SK-N-SH treated with all-trans-retinoic acid at 6 μM for 48 hours (cell line): ENCODE results near the gene PER2.

Source experiments
- ATAC-seq: fragments of 200-7000 bp; cut with Tn5 transposase; 3 replicates; pipeline ENCODE4 v1.9.1; 2020; ENCODE audit warnings: mild to moderate bottlenecking, moderate library complexity
- ARNTL ChIP-seq: fragments of 450-650 bp; formaldehyde crosslinking; IDR thresholded peaks from 2 replicates; pipeline ENCODE4 v1.5.0; 2020; ENCODE audit warnings: low read depth, mild to moderate bottlenecking, moderate library complexity, borderline replicate concordance
- BACH2 ChIP-seq: fragments of 250-450 bp; sonication (Bioruptor Pico); IDR thresholded peaks from 2 replicates; pipeline ENCODE4 v1.9.0; 2021; ENCODE audit warnings: mild to moderate bottlenecking, borderline replicate concordance
- CREB5 ChIP-seq: fragments of 250-450 bp; sonication (Bioruptor Pico); IDR thresholded peaks from 2 replicates; pipeline ENCODE4 v1.5.1; 2020; ENCODE audit warnings: low read depth, mild to moderate bottlenecking, moderate library complexity
- ESRRG ChIP-seq: fragments of 250-450 bp; sonication (Bioruptor Pico); IDR thresholded peaks from 2 replicates; pipeline ENCODE4 v1.6.1; 2021; ENCODE audit warnings: mild to moderate bottlenecking
- GLIS3 ChIP-seq: fragments of 250-450 bp; sonication (Bioruptor Pico); IDR thresholded peaks from 2 replicates; pipeline ENCODE4 v1.5.0; 2020; ENCODE audit warnings: mild to moderate bottlenecking, moderate library complexity
- ISL1 ChIP-seq: fragments of 250-450 bp; sonication (Bioruptor Pico); IDR thresholded peaks from 2 replicates; pipeline ENCODE4 v2.1.2; 2022; ENCODE audit warnings: mild to moderate bottlenecking, moderate library complexity
- OSR1 ChIP-seq: fragments of 250-450 bp; sonication (Bioruptor Pico); IDR thresholded peaks from 2 replicates; pipeline ENCODE4 v1.8.0; 2022; ENCODE audit warnings: moderate library complexity, mild to moderate bottlenecking, inconsistent platforms
- PATZ1 ChIP-seq: fragments of 250-450 bp; sonication (Bioruptor Pico); IDR thresholded peaks from 2 replicates; pipeline ENCODE4 v1.8.0; 2020; ENCODE audit warnings: mild to moderate bottlenecking, moderate library complexity, borderline replicate concordance
- PPARA ChIP-seq: fragments of 250-450 bp; sonication (Bioruptor Pico); IDR thresholded peaks from 2 replicates; pipeline ENCODE4 v1.5.0; 2020; ENCODE audit warnings: mild to moderate bottlenecking, borderline replicate concordance
- RARB ChIP-seq: fragments of 250-450 bp; sonication (Bioruptor Pico); IDR thresholded peaks from 2 replicates; pipeline ENCODE4 v1.8.0; 2021; ENCODE audit warnings: mild to moderate bottlenecking, moderate library complexity
- SNAI2 ChIP-seq: fragments of 250-450 bp; sonication (Bioruptor Pico); IDR thresholded peaks from 2 replicates; pipeline ENCODE4 v1.5.0; 2020; ENCODE audit warnings: mild to moderate bottlenecking, moderate library complexity
- TCF4 ChIP-seq: fragments of 250-450 bp; sonication (Bioruptor Pico); IDR thresholded peaks from 2 replicates; pipeline ENCODE4 v1.8.0; 2021; ENCODE audit warnings: mild to moderate bottlenecking, moderate library complexity, borderline replicate concordance
- TOX ChIP-seq: fragments of 250-450 bp; sonication (Bioruptor Pico); IDR thresholded peaks from 2 replicates; pipeline ENCODE4 v1.8.0; 2021; ENCODE audit warnings: mild to moderate bottlenecking, moderate library complexity, borderline replicate concordance
- ZC3H10 ChIP-seq: fragments of 250-450 bp; sonication (Bioruptor Pico); IDR thresholded peaks from 2 replicates; pipeline ENCODE4 v1.5.1; 2021; ENCODE audit warnings: mild to moderate bottlenecking, moderate library complexity
- ZFP3 ChIP-seq: fragments of 250-450 bp; sonication (Bioruptor Pico); IDR thresholded peaks from 2 replicates; pipeline ENCODE4 v1.5.0; 2020; ENCODE audit warnings: mild to moderate bottlenecking, moderate library complexity
- ZNF565 ChIP-seq: fragments of 450-650 bp; formaldehyde crosslinking; conservative IDR thresholded peaks from 2 replicates; pipeline ENCODE4 v1.5.0; 2020; ENCODE audit warnings: low read depth, mild to moderate bottlenecking, moderate library complexity
- ZNF70 ChIP-seq: fragments of 450-650 bp; formaldehyde crosslinking; IDR thresholded peaks from 2 replicates; pipeline ENCODE4 v1.5.0; 2020; ENCODE audit warnings: mild to moderate bottlenecking, moderate library complexity
- ZNF8 ChIP-seq: fragments of 450-650 bp; formaldehyde crosslinking; IDR thresholded peaks from 2 replicates; pipeline ENCODE4 v1.5.0; 2020; ENCODE audit warnings: mild to moderate bottlenecking, moderate library complexity
- TF ChIP-seq, protein P1 (sequence below): fragments of 250-450 bp; sonication (Bioruptor Pico); IDR thresholded peaks from 2 replicates; pipeline ENCODE4 v1.5.0; 2020; ENCODE audit warnings: mild to moderate bottlenecking, moderate library complexity
- TF ChIP-seq, protein P2 (sequence below): fragments of 250-450 bp; sonication (Bioruptor Pico); IDR thresholded peaks from 2 replicates; pipeline ENCODE4 v1.5.1; 2021; ENCODE audit warnings: mild to moderate bottlenecking, moderate library complexity

PER2 gene

GRCh38 chr2:238290091-238290509 is 1.7 kb upstream of the PER2 start (continued):
- TF ChIP-seq PATZ1 (CRISPR knock-in tag) (no peak), ISL1 (CRISPR knock-in tag) (no peak), SNAI2 (no peak), ZC3H10 (CRISPR knock-in tag) (no peak), PPARA (CRISPR knock-in tag) (no peak), ZNF565 (CRISPR knock-in tag) (no peak), ARNTL (CRISPR knock-in tag) (no peak), ESRRG (CRISPR knock-in tag) (no peak), RARB (CRISPR knock-in tag) (no peak)
- TF ChIP-seq, all 23 proteins: peak for 0

GRCh38 chr2:238289574-238289973 is 1.2 kb upstream of the PER2 start:
- ATAC-seq: no peak
- TF ChIP-seq, protein P1, sequence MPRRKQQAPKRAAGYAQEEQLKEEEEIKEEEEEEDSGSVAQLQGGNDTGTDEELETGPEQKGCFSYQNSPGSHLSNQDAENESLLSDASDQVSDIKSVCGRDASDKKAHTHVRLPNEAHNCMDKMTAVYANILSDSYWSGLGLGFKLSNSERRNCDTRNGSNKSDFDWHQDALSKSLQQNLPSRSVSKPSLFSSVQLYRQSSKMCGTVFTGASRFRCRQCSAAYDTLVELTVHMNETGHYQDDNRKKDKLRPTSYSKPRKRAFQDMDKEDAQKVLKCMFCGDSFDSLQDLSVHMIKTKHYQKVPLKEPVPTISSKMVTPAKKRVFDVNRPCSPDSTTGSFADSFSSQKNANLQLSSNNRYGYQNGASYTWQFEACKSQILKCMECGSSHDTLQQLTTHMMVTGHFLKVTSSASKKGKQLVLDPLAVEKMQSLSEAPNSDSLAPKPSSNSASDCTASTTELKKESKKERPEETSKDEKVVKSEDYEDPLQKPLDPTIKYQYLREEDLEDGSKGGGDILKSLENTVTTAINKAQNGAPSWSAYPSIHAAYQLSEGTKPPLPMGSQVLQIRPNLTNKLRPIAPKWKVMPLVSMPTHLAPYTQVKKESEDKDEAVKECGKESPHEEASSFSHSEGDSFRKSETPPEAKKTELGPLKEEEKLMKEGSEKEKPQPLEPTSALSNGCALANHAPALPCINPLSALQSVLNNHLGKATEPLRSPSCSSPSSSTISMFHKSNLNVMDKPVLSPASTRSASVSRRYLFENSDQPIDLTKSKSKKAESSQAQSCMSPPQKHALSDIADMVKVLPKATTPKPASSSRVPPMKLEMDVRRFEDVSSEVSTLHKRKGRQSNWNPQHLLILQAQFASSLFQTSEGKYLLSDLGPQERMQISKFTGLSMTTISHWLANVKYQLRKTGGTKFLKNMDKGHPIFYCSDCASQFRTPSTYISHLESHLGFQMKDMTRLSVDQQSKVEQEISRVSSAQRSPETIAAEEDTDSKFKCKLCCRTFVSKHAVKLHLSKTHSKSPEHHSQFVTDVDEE: no peak
- TF ChIP-seq, protein P2, sequence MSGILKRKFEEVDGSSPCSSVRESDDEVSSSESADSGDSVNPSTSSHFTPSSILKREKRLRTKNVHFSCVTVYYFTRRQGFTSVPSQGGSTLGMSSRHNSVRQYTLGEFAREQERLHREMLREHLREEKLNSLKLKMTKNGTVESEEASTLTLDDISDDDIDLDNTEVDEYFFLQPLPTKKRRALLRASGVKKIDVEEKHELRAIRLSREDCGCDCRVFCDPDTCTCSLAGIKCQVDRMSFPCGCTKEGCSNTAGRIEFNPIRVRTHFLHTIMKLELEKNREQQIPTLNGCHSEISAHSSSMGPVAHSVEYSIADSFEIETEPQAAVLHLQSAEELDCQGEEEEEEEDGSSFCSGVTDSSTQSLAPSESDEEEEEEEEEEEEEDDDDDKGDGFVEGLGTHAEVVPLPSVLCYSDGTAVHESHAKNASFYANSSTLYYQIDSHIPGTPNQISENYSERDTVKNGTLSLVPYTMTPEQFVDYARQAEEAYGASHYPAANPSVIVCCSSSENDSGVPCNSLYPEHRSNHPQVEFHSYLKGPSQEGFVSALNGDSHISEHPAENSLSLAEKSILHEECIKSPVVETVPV (CRISPR knock-in tag): no peak
- TF ChIP-seq CREB5 (no peak), TCF4 (no peak), RARB (CRISPR knock-in tag) (no peak), GLIS3 (CRISPR knock-in tag) (no peak), ZC3H10 (CRISPR knock-in tag) (no peak), ESRRG (CRISPR knock-in tag) (no peak), TOX (no peak), OSR1 (no peak), BACH2 (CRISPR knock-in tag) (no peak), PPARA (CRISPR knock-in tag) (no peak), ZNF8 (CRISPR knock-in tag) (no peak), PATZ1 (CRISPR knock-in tag) (no peak), ZNF565 (CRISPR knock-in tag) (no peak)

DNA sequence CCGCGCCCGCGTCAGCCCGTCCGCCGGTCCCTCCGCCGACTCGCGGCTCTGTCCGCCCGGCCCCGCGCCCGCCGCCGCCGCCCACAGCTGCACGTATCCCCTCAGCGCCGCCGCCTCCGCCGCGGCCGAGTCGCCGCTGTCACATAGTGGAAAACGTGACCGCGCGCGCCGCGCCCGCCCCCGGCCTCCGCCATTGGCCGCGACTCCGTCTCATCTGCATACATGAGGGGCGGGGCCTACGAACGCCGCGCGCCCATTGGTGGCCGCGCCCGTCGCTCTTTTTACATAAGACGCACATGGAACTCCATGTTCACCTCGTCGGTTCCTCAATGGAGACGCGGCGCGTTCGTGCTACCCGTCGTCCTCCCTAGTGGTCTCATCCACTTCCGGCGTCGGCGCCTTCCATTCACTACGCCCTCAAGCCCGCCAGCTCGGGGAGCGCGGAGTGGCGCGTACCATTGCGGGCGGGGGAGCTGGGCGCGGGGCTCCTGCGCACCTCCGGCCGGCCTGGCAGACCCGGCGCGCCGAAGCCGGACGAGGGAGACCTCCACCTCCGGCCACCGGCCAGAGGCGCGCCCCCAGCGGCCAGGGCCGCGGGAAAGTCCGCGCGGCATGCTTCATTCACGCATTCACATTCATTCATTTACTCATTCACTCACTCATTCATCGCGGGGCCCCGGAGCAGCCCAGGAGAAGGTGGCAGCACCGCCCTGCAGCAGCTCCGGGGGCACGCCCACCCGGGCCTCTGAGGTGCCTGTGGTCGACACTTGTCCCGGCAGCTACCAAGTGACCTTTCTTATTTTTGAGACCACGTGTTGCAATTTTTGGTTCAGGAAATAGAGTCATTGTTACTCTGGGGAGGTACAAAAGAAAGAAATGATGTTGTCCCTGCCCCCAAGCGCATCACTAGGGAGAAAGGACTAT is 502 bp upstream of the PER2 start:
- peak; percentile 90 for ATAC-seq
- no peak for TF ChIP-seq ZNF70 (CRISPR knock-in tag)
- TF ChIP-seq ZFP3: no peak
- TF ChIP-seq ARNTL (CRISPR knock-in tag): peak; percentile 100
